Esophagus (tissue), 2 donors: ENCODE results near the gene PRMT5. TPM values are rescaled to one million over a fixed set of nuclear protein-coding genes. Genes with fewer than 3 reads are reported as not detected.
"Not testable (repeated sequence)": the region's sequence is repeated elsewhere in the genome, so short reads cannot be mapped to it uniquely, and the experiment has no call there.

Source experiments
- H3K27ac ChIP-seq, 2 donors: one replicate each; pipeline ENCODE4 v1.5.1; 2013; ENCODE audit warnings: low read depth in 2 of 2, mild to moderate bottlenecking in 2 of 2, inconsistent platforms in 1 of 2, low read length in 1 of 2, moderate library complexity in 1 of 2
- H3K27me3 ChIP-seq, 2 donors: one replicate each; pipeline ENCODE4 v1.6.1; 2013; ENCODE audit warnings: low read length in 2 of 2, control low read depth in 1 of 2, mild to moderate bottlenecking in 1 of 2; ENCODE audit not compliant: insufficient read depth in 2 of 2, control insufficient read depth in 1 of 2
- H3K36me3 ChIP-seq, 2 donors: one replicate each; pipeline ENCODE4 v1.6.1; 2013; ENCODE audit warnings: low read length in 1 of 2; ENCODE audit not compliant: control insufficient read depth in 2 of 2, insufficient read depth in 2 of 2
- H3K4me1 ChIP-seq, 2 donors: one replicate each; pipeline ENCODE4 v1.6.1; 2013; ENCODE audit warnings: low read length in 1 of 2; ENCODE audit not compliant: control insufficient read depth in 2 of 2, insufficient read depth in 2 of 2
- H3K4me3 ChIP-seq, 2 donors: one replicate each; pipeline ENCODE4 v1.5.1; 2013; ENCODE audit warnings: low read length in 2 of 2, mild to moderate bottlenecking in 2 of 2, low read depth in 1 of 2, moderate library complexity in 1 of 2
- H3K9me3 ChIP-seq, 2 donors: one replicate each; pipeline ENCODE4 v1.6.1; 2013; ENCODE audit warnings: mild to moderate bottlenecking in 2 of 2, low read depth in 1 of 2, low read length in 1 of 2, moderate library complexity in 1 of 2; ENCODE audit not compliant: control insufficient read depth in 2 of 2, insufficient read depth in 1 of 2
- WGBS, 2 donors: extraction: QIAGEN DNeasy Blood & Tissue Kit; methylation state at CpG; one replicate each; pipeline ENCODE4 v1.1.7; 2013; 5-methylcytosine and 5-hydroxymethylcytosine counted together
- polyA plus RNA-seq, 2 donors: library from polyadenylated mRNA; stranded (reverse); fragments of 200-250 nt; gene quantifications; one replicate each; pipeline ENCODE4 v1.2.3, GENCODE V29; 2013
- donor health status: healthy with polysubstance abuse.
- donor health status: Bipolar disorder and iron deficiency.

Gene PRMT5
- polyA plus RNA-seq, 2 donors, result 31.4 to 47.1 TPM

- H3K4me3 ChIP-seq, result peak within 1 kb of the TSS; percentile 61 to 68
- no peaks in the 10 kb centered on the region for H3K27me3 ChIP-seq
- H3K4me1 ChIP-seq, result peaks cover 0 to 4% of the 10 kb centered on the region in 2 donors
- H3K36me3 ChIP-seq, result peaks cover 9 to 11% of the 10 kb centered on the region in 2 donors
- no peaks in the 10 kb centered on the region for H3K9me3 ChIP-seq
- peak within 1 kb of the TSS; percentile 96 to 97 for H3K27ac ChIP-seq
- 0 to 1% methylated on average over 46 of the region's 46 CpGs for WGBS, 2 donors
These were observed 10.2 kb downstream of the PRMT5 start, which contains the start of gene RBM23 for GRCh38 chr14:22918804-22919600. Gene RBM23 (minus strand): TSS chr14:22919149.

- 79% methylated on average over 8 of the region's 8 CpGs for WGBS, 2 donors
- no peak overlapping the region for H3K4me3 ChIP-seq
- peaks cover 4% of the 10 kb centered on the region in 2 donors for H3K36me3 ChIP-seq
- no peaks in the 10 kb centered on the region for H3K9me3 ChIP-seq
- no peak overlapping the region for H3K27ac ChIP-seq
- peaks cover 0 to 4% of the 10 kb centered on the region in 2 donors for H3K4me1 ChIP-seq
- no peaks in the 10 kb centered on the region for H3K27me3 ChIP-seq
These were observed 13.2 kb downstream of the PRMT5 start for GRCh38 chr14:22915886-22916521.

GRCh38 chr14:22914836-22915235, 14.3 kb downstream of the PRMT5 start:
- H3K36me3 ChIP-seq, H3K27ac ChIP-seq, H3K4me1 ChIP-seq, H3K9me3 ChIP-seq, H3K27me3 ChIP-seq, H3K4me3 ChIP-seq: not testable (repeated sequence)
- 90 to 92% methylated on average over 4 of the region's 4 CpGs for WGBS, 2 donors

- Histone ChIP-seq H3K4me1 (no peaks in the 10 kb centered on the region), H3K36me3 (peaks cover 4 to 19% of the 10 kb centered on the region in 2 donors), H3K27me3 (no peaks in the 10 kb centered on the region), H3K9me3 (no peaks in the 10 kb centered on the region), H3K27ac (no peak overlapping the region), H3K4me3 (no peak overlapping the region)
- 84 to 88% methylated on average over 5 of the region's 5 CpGs for whole genome bisulfite sequencing, 2 donors
These were observed 18.3 kb downstream of the PRMT5 start for GRCh38 chr14:22910916-22911315.

GRCh38 chr14:22908601-22909000, 20.6 kb downstream of the PRMT5 start:
- Histone ChIP-seq H3K4me1 (peaks cover 0 to 3% of the 10 kb centered on the region in 2 donors), H3K27ac (no peak overlapping the region), H3K4me3 (no peak overlapping the region), H3K27me3 (no peaks in the 10 kb centered on the region), H3K36me3 (peaks cover 12 to 35% of the 10 kb centered on the region in 2 donors), H3K9me3 (no peaks in the 10 kb centered on the region)
- WGBS, 2 donors, result 81% methylated on average over 8 of the region's 8 CpGs

- peaks cover 12 to 40% of the 10 kb centered on the region in 2 donors for H3K36me3 ChIP-seq
- WGBS, 2 donors, result 91 to 93% methylated on average over 3 of the region's 3 CpGs
- H3K27me3 ChIP-seq, result no peaks in the 10 kb centered on the region
- no peak overlapping the region for H3K27ac ChIP-seq
- H3K4me3 ChIP-seq, result no peak overlapping the region
- H3K4me1 ChIP-seq, result peaks cover 0 to 4% of the 10 kb centered on the region in 2 donors
- no peaks in the 10 kb centered on the region for H3K9me3 ChIP-seq
These were observed 21.7 kb downstream of the PRMT5 start for GRCh38 chr14:22907429-22907828.

- Histone ChIP-seq H3K27me3 (no peaks in the 10 kb centered on the region), H3K27ac (no peak overlapping the region), H3K4me3 (no peak overlapping the region), H3K4me1 (peaks cover 0 to 4% of the 10 kb centered on the region in 2 donors), H3K9me3 (no peaks in the 10 kb centered on the region), H3K36me3 (peaks cover 16 to 53% of the 10 kb centered on the region in 2 donors)
- WGBS, 2 donors, result 96% methylated on average over 20 of the region's 20 CpGs
These were observed 23.1 kb downstream of the PRMT5 start for GRCh38 chr14:22906073-22906472.

- 92 to 96% methylated on average over 4 of the region's 4 CpGs for WGBS, 2 donors
- Histone ChIP-seq H3K27me3 (no peaks in the 10 kb centered on the region), H3K4me1 (peaks cover 0 to 4% of the 10 kb centered on the region in 2 donors), H3K27ac (no peak overlapping the region), H3K36me3 (peaks cover 20 to 54% of the 10 kb centered on the region in 2 donors), H3K4me3 (no peak overlapping the region), H3K9me3 (no peaks in the 10 kb centered on the region)
These were observed 23.5 kb downstream of the PRMT5 start for GRCh38 chr14:22905627-22906026.

GRCh38 chr14:22903742-22904087, 25.5 kb downstream of the PRMT5 start:
- Histone ChIP-seq H3K27ac (peak overlapping the region; percentile 75 to 89), H3K4me1 (peaks cover 0 to 4% of the 10 kb centered on the region in 2 donors), H3K4me3 (no peak overlapping the region), H3K9me3 (no peaks in the 10 kb centered on the region), H3K36me3 (peaks cover 21 to 51% of the 10 kb centered on the region in 2 donors), H3K27me3 (no peaks in the 10 kb centered on the region)
- 42 to 51% methylated on average over 2 of the region's 2 CpGs for WGBS, 2 donors
